Fibroblast of lung (primary cell): ENCODE results near the gene ETHE1. TPM values are rescaled to one million over a fixed set of nuclear protein-coding genes. Genes with fewer than 3 reads are reported as not detected.

Experiments
- DNase-seq, 2 donors: peaks; one replicate each; pipeline versions ENCODE4 v3.0.0 to v3.0.0-alpha.2; 2010; ENCODE audit warnings: low read depth in 2 of 2
- H2AFZ ChIP-seq: 2 replicates; pipeline ENCODE4 v1.5.1; 2012; ENCODE audit warnings: low read length, control low read depth, inconsistent platforms
- H3K27ac ChIP-seq: 2 replicates; pipeline ENCODE4 v1.5.1; 2011; ENCODE audit warnings: low read length, control low read depth; ENCODE audit not compliant: insufficient read depth
- H3K27me3 ChIP-seq: 2 replicates; pipeline ENCODE4 v1.5.1; 2011; ENCODE audit warnings: mild to moderate bottlenecking, low read length; ENCODE audit not compliant: control insufficient read depth, insufficient read depth
- H3K36me3 ChIP-seq: 2 replicates; pipeline ENCODE4 v1.5.1; 2011; ENCODE audit warnings: low read length; ENCODE audit not compliant: control insufficient read depth, insufficient read depth
- H3K4me1 ChIP-seq: 2 replicates; pipeline ENCODE4 v1.5.1; 2011; ENCODE audit warnings: low read length; ENCODE audit not compliant: control insufficient read depth, insufficient read depth; ENCODE audit errors: extremely low read depth
- H3K4me2 ChIP-seq: 2 replicates; pipeline ENCODE4 v1.5.1; 2011; ENCODE audit warnings: low read length, control low read depth; ENCODE audit not compliant: insufficient read depth; ENCODE audit errors: extremely low read depth
- H3K4me3 ChIP-seq, 4 experiments: fragments of 200-600 bp in 1 of 4; sonication (generic) in 1 of 4; replicated peaks in 1 of 4; 2 replicates each; pipeline ENCODE4 v1.5.1; 2011 to 2016; ENCODE audit warnings: low read length in 4 of 4, low read depth in 3 of 4, mild to moderate bottlenecking in 3 of 4, control low read depth in 2 of 4, inconsistent platforms in 1 of 4, mixed read lengths in 1 of 4; ENCODE audit not compliant: insufficient read depth in 1 of 4; ENCODE audit errors: control extremely low read depth in 1 of 4
- H3K79me2 ChIP-seq: 2 replicates; pipeline ENCODE4 v1.5.1; 2012; ENCODE audit warnings: mild to moderate bottlenecking, low read length, inconsistent platforms; ENCODE audit not compliant: control insufficient read depth, insufficient read depth
- H3K9ac ChIP-seq: 2 replicates; pipeline ENCODE4 v1.5.1; 2011; ENCODE audit warnings: mild to moderate bottlenecking, low read length, control low read depth; ENCODE audit not compliant: insufficient read depth
- H3K9me3 ChIP-seq: 2 replicates; pipeline ENCODE4 v1.5.1; 2012; ENCODE audit warnings: low read depth, low read length; ENCODE audit not compliant: control insufficient read depth, insufficient read depth
- H4K20me1 ChIP-seq: 2 replicates; pipeline ENCODE4 v1.5.1; 2011; ENCODE audit warnings: low read length; ENCODE audit not compliant: control insufficient read depth, insufficient read depth; ENCODE audit errors: extremely low read depth
- EZH2 ChIP-seq: IDR thresholded peaks from 2 replicates; pipeline ENCODE4 v1.5.1; 2012; ENCODE audit warnings: low read length, control low read depth, mild to moderate bottlenecking; ENCODE audit errors: missing control alignments
- polyA plus RNA-seq, 2 donors: library from polyadenylated mRNA; depleted of rRNA in 1 of 2; stranded (reverse) in 1 of 2; unstranded in 1 of 2; fragments of >200 nt; gene quantifications; 2 replicates each; pipeline ENCODE4 v1.2.1, GENCODE V29; 2011 to 2012; ENCODE audit warnings: missing spikeins in 1 of 2
- total RNA-seq: library from RNA; depleted of rRNA; stranded (reverse); fragments of >200 nt; gene quantifications from 2 replicates; pipeline ENCODE4 v1.2.1, GENCODE V29; 2014
- TF ChIP-seq, protein P1 (sequence below), 2 donors: IDR thresholded peaks in 1 of 2; conservative IDR thresholded peaks in 1 of 2; 1 replicate in 1 of 2; 2 replicates in 1 of 2; pipeline ENCODE4 v1.5.1; 2011 to 2012; ENCODE audit warnings: low read length in 2 of 2, control low read depth in 1 of 2, inconsistent platforms in 1 of 2, low read depth in 1 of 2, mild to moderate bottlenecking in 1 of 2

ETHE1 gene
- total and polyA plus RNA-seq, 2 donors (not counting 1 experiment from before 2014, with no cell fraction given), result 65.2 to 112 TPM

GRCh38 chr19:43546581-43546980 is 19.6 kb upstream of the ETHE1 start:
- TF ChIP-seq, protein P1, sequence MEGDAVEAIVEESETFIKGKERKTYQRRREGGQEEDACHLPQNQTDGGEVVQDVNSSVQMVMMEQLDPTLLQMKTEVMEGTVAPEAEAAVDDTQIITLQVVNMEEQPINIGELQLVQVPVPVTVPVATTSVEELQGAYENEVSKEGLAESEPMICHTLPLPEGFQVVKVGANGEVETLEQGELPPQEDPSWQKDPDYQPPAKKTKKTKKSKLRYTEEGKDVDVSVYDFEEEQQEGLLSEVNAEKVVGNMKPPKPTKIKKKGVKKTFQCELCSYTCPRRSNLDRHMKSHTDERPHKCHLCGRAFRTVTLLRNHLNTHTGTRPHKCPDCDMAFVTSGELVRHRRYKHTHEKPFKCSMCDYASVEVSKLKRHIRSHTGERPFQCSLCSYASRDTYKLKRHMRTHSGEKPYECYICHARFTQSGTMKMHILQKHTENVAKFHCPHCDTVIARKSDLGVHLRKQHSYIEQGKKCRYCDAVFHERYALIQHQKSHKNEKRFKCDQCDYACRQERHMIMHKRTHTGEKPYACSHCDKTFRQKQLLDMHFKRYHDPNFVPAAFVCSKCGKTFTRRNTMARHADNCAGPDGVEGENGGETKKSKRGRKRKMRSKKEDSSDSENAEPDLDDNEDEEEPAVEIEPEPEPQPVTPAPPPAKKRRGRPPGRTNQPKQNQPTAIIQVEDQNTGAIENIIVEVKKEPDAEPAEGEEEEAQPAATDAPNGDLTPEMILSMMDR (conservative IDR thresholded peaks at IDR 0.05 in 1 of 2, IDR thresholded peaks at IDR 0.05 in 1 of 2; ENCODE audit: low read depth in 1 of 2, low read length in 2 of 2), result no peak
- TF ChIP-seq EZH2, result no peak
- peaks cover 15% of the 10 kb centered on the region for H3K36me3 ChIP-seq

DNA sequence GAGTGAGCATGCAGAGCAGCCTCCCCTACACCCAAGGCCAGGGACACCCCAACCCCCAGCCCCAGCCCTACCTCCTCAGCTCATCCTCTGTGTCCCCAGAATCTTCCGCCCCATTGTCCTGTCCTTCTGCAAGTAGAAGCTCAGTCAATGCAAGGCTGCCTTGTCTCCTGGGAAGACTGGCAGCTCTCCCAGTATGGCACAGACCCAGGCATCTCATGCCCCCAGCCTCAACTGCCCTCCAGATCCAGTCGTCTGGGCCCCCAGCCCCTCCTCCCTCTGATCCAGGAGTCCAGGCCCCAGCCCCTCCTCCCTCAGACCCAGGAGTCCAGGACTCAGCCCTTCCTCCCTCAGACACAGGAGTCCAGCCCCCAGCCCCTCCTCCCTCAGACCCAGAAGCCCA is 19.0 kb upstream of the ETHE1 start:
- no peaks in the 10 kb centered on the region for H3K9me3 ChIP-seq
- no peak overlapping the region for H3K4me2 ChIP-seq
- H3K4me1 ChIP-seq, result no peaks in the 10 kb centered on the region
- peaks cover 12% of the 10 kb centered on the region for H3K36me3 ChIP-seq
- H3K79me2 ChIP-seq, result no peaks in the 10 kb centered on the region
- no peak overlapping the region for H2AFZ ChIP-seq
- no peaks in the 10 kb centered on the region for H3K27me3 ChIP-seq
- TF ChIP-seq, protein P1 (conservative IDR thresholded peaks at IDR 0.05 in 1 of 2, IDR thresholded peaks at IDR 0.05 in 1 of 2; ENCODE audit: low read depth in 1 of 2, low read length in 2 of 2), result no peak
- TF ChIP-seq EZH2, result no peak
- H3K27ac ChIP-seq, result no peak overlapping the region
- no peaks in the 10 kb centered on the region for H4K20me1 ChIP-seq
- H3K9ac ChIP-seq, result no peak overlapping the region
- DNase-seq, result no peak
- H3K4me3 ChIP-seq, result no peak overlapping the region

More at GRCh38 chr19:43546581-43546980, 19.6 kb upstream of the ETHE1 start:
- no peak for DNase-seq
- Histone ChIP-seq H3K9ac (no peak overlapping the region), H3K9me3 (no peaks in the 10 kb centered on the region), H4K20me1 (no peaks in the 10 kb centered on the region), H3K79me2 (no peaks in the 10 kb centered on the region), H3K27me3 (no peaks in the 10 kb centered on the region), H3K4me2 (no peak overlapping the region), H2AFZ (no peak overlapping the region), H3K4me1 (no peaks in the 10 kb centered on the region), H3K27ac (no peak overlapping the region), H3K4me3 (no peak overlapping the region)

DNA sequence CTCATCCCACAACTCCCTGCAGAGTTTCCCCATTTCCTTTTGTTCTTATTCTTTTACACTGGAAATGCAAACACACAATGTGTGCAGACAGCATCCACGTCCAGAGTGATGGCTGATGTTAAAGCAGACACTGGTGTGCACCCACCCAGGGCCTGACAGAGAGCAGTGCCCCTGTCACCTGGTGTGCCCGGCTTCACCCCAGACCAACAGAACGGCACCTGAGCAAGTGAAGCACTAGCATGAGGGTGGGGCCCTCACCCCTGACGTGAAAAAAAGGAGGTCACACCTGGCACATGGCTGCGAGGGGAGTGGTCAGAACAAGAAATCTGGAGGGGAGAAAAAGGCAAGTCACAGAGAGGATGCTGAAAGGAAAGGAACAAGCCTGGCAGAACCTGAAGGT is 18.3 kb upstream of the ETHE1 start:
- Histone ChIP-seq H3K79me2 (no peaks in the 10 kb centered on the region), H3K4me3 (no peak overlapping the region), H3K27ac (no peak overlapping the region), H3K4me2 (no peak overlapping the region), H3K4me1 (no peaks in the 10 kb centered on the region), H3K27me3 (no peaks in the 10 kb centered on the region), H3K36me3 (peaks cover 9% of the 10 kb centered on the region), H2AFZ (no peak overlapping the region), H4K20me1 (no peaks in the 10 kb centered on the region), H3K9ac (no peak overlapping the region), H3K9me3 (no peaks in the 10 kb centered on the region)
- no peak for TF ChIP-seq EZH2
- TF ChIP-seq, protein P1 (conservative IDR thresholded peaks at IDR 0.05 in 1 of 2, IDR thresholded peaks at IDR 0.05 in 1 of 2; ENCODE audit: low read depth in 1 of 2, low read length in 2 of 2), result no peak
- DNase-seq, result no peak
